Bronchial epithelial cell (primary cell): ENCODE data around the gene ADAM12. TPM values are rescaled to one million over a fixed set of nuclear protein-coding genes. Genes with fewer than 3 reads are reported as not detected.
A peak's percentile ranks its signal among the peaks of the same experiment; 100 is the strongest.

Experiments used
- DNase-seq: peaks from one replicate; pipeline ENCODE4 v3.0.0-alpha.2; 2010; ENCODE audit warnings: low read depth
- FAIRE-seq: peaks from 2 replicates; lab custom pipeline; 2011; peaks lifted over from hg19 to GRCh38; lab: Jason Lieb, UNC
- H3K27me3 ChIP-seq: 2 replicates; pipeline ENCODE4 v1.5.1; 2011; ENCODE audit warnings: low read length; ENCODE audit not compliant: control insufficient read depth, insufficient read depth
- H3K36me3 ChIP-seq: 2 replicates; pipeline ENCODE4 v1.5.1; 2011; ENCODE audit warnings: low read length; ENCODE audit not compliant: control insufficient read depth, insufficient read depth
- H3K4me3 ChIP-seq: 2 replicates; pipeline ENCODE4 v1.5.1; 2011; ENCODE audit warnings: mild to moderate bottlenecking, low read depth, low read length, control low read depth
- CTCF ChIP-seq: IDR thresholded peaks from 2 replicates; pipeline ENCODE4 v1.5.1; 2011; ENCODE audit warnings: mild to moderate bottlenecking, moderate library complexity, low read length, control low read depth, inconsistent platforms; ENCODE audit not compliant: insufficient read depth, severe bottlenecking
- total RNA-seq: library from RNA; depleted of rRNA; stranded (reverse); fragments of >200 nt; gene quantifications from 2 replicates; pipeline ENCODE4 v1.2.1, GENCODE V29; 2014

Gene ADAM12
- total RNA-seq, 1 donor from 2014 or later = 1.8 TPM

GRCh38 chr10:126163506-126163905 lies 224.8 kb downstream of the ADAM12 start:
- H3K36me3 ChIP-seq = no peaks in the 10 kb centered on the region
- no peak for TF ChIP-seq CTCF
- FAIRE-seq (no peak), DNase-seq (no peak)
- no peak overlapping the region for H3K4me3 ChIP-seq
- H3K27me3 ChIP-seq = no peaks in the 10 kb centered on the region

- DNase-seq (no peak), FAIRE-seq (no peak)
- Histone ChIP-seq H3K36me3 (no peaks in the 10 kb centered on the region), H3K4me3 (no peak overlapping the region), H3K27me3 (no peaks in the 10 kb centered on the region)
- TF ChIP-seq CTCF = no peak
Measured at GRCh38 chr10:126161691-126162090, 226.6 kb downstream of the ADAM12 start.

- DNase-seq = no peak
Measured at GRCh38 chr10:126160971-126161630, 227.2 kb downstream of the ADAM12 start.

GRCh38 chr10:126160571-126160970 lies 227.7 kb downstream of the ADAM12 start:
- no peaks in the 10 kb centered on the region for H3K27me3 ChIP-seq
- FAIRE-seq (no peak), DNase-seq (no peak)
- no peaks in the 10 kb centered on the region for H3K36me3 ChIP-seq
- no peak for TF ChIP-seq CTCF
- no peak overlapping the region for H3K4me3 ChIP-seq

More at GRCh38 chr10:126160971-126161630, 227.2 kb downstream of the ADAM12 start:
- Histone ChIP-seq H3K4me3 (no peak overlapping the region), H3K36me3 (no peaks in the 10 kb centered on the region), H3K27me3 (no peaks in the 10 kb centered on the region)
- no peak for TF ChIP-seq CTCF
- no peak for FAIRE-seq

- H3K36me3 ChIP-seq = no peaks in the 10 kb centered on the region
- no peak overlapping the region for H3K4me3 ChIP-seq
- DNase-seq (no peak), FAIRE-seq (peak; percentile 40)
- TF ChIP-seq CTCF = no peak
- no peaks in the 10 kb centered on the region for H3K27me3 ChIP-seq
Measured at GRCh38 chr10:126158133-126158892, 230.0 kb downstream of the ADAM12 start.

- FAIRE-seq (no peak), DNase-seq (no peak)
- no peak for TF ChIP-seq CTCF
- Histone ChIP-seq H3K27me3 (no peaks in the 10 kb centered on the region), H3K4me3 (no peak overlapping the region), H3K36me3 (no peaks in the 10 kb centered on the region)
Measured at GRCh38 chr10:126157189-126157588, 231.1 kb downstream of the ADAM12 start.
